HEK293 (cell line): ENCODE results near the gene CCDC138.

ENCODE experiments used
- CTCF ChIA-PET: fragments of 350-600 bp; formaldehyde crosslinking; extraction: SDS; loops from one replicate; lab custom pipeline; 2021; ENCODE audit warnings: antibody characterized with exemption; lab: Yijun Ruan, JAX
- POLR2A ChIA-PET: fragments of 300-600 bp; formaldehyde crosslinking; extraction: SDS; loops from one replicate; lab custom pipeline; 2020; ENCODE audit warnings: antibody characterized with exemption, inconsistent platforms; lab: Yijun Ruan, JAX
- H3K27ac ChIP-seq: fragments of 200-500 bp; sonication (Bioruptor generic); 2 replicates; pipeline ENCODE4 v1.5.1; 2014; ENCODE audit warnings: low read depth, low read length, control low read depth, inconsistent platforms; ENCODE audit errors: extremely low read depth
- H3K36me3 ChIP-seq, 2 experiments: fragments of 200-500 bp in 1 of 2; sonication (Bioruptor generic) in 1 of 2; 1 replicate in 1 of 2; 2 replicates in 1 of 2; pipeline ENCODE4 v1.5.1; 2014 to 2017; ENCODE audit warnings: inconsistent platforms in 2 of 2, low read length in 2 of 2; ENCODE audit not compliant: control insufficient read depth in 2 of 2, insufficient read depth in 1 of 2
- H3K4me1 ChIP-seq: fragments of 200-500 bp; sonication (Bioruptor generic); 2 replicates; pipeline ENCODE4 v1.5.1; 2014; ENCODE audit warnings: mild to moderate bottlenecking, low read length, inconsistent platforms; ENCODE audit not compliant: control insufficient read depth, insufficient read depth
- H3K4me3 ChIP-seq: 2 replicates; pipeline ENCODE4 v1.5.1; 2011; ENCODE audit warnings: low read depth, mild to moderate bottlenecking, control low read depth, low read length, moderate library complexity
- H3K9me3 ChIP-seq: fragments of 200-500 bp; sonication (Bioruptor generic); 2 replicates; pipeline ENCODE4 v1.5.1; 2014; ENCODE audit warnings: low read depth, low read length, inconsistent platforms; ENCODE audit not compliant: control insufficient read depth, insufficient read depth
- GLI2 ChIP-seq: fragments of 450-650 bp; formaldehyde crosslinking; IDR thresholded peaks from 2 replicates; pipeline ENCODE4; 2017; ENCODE audit warnings: missing biosample characterization, missing genetic modification characterization, low read depth, borderline replicate concordance
- KLF1 ChIP-seq: fragments of 450-650 bp; formaldehyde crosslinking; IDR thresholded peaks from 2 replicates; pipeline ENCODE4 v1.5.1; 2016; ENCODE audit warnings: missing biosample characterization, missing genetic modification characterization
- OVOL3 ChIP-seq: fragments of 450-650 bp; formaldehyde crosslinking; IDR thresholded peaks from 2 replicates; pipeline ENCODE4 v1.5.1; 2016; ENCODE audit warnings: missing biosample characterization, missing genetic modification characterization
- PATZ1 ChIP-seq: fragments of 450-650 bp; formaldehyde crosslinking; IDR thresholded peaks from 2 replicates; pipeline ENCODE4 v1.5.1; 2016; ENCODE audit warnings: missing biosample characterization, missing genetic modification characterization
- PBX3 ChIP-seq: sonication (generic); formaldehyde crosslinking; IDR thresholded peaks from 2 replicates; pipeline ENCODE4 v1.8.1; 2022; ENCODE audit warnings: mild to moderate bottlenecking, moderate library complexity, missing genetic modification reagents
- SETDB1 ChIP-seq: IDR thresholded peaks from one replicate; pipeline ENCODE4 v1.6.1; 2017; ENCODE audit warnings: mild to moderate bottlenecking, low read length, moderate library complexity, mixed read lengths; ENCODE audit not compliant: insufficient read length
- SP7 ChIP-seq: fragments of 450-650 bp; formaldehyde crosslinking; IDR thresholded peaks from 2 replicates; pipeline ENCODE4 v1.5.1; 2016; ENCODE audit warnings: missing biosample characterization, missing genetic modification characterization
- YY1 ChIP-seq: fragments of 450-650 bp; formaldehyde crosslinking; IDR thresholded peaks from 2 replicates; pipeline ENCODE4 v1.5.1; 2018; ENCODE audit warnings: missing biosample characterization, missing genetic modification characterization
- ZBTB1 ChIP-seq: fragments of 450-650 bp; formaldehyde crosslinking; IDR thresholded peaks from 2 replicates; pipeline ENCODE4 v1.5.1; 2016; ENCODE audit warnings: missing biosample characterization, missing genetic modification characterization
- ZBTB17 ChIP-seq: fragments of 450-650 bp; formaldehyde crosslinking; IDR thresholded peaks from 2 replicates; pipeline ENCODE4 v1.5.1; 2016; ENCODE audit warnings: missing biosample characterization, missing genetic modification characterization
- ZBTB8A ChIP-seq: fragments of 450-650 bp; formaldehyde crosslinking; IDR thresholded peaks from 2 replicates; pipeline ENCODE4 v1.5.1; 2016; ENCODE audit warnings: missing biosample characterization, missing genetic modification characterization
- ZEB2 ChIP-seq: fragments of 450-650 bp; formaldehyde crosslinking; IDR thresholded peaks from 2 replicates; pipeline ENCODE4 v1.5.1; 2016; ENCODE audit warnings: missing biosample characterization, missing genetic modification characterization
- ZNF112 ChIP-seq: fragments of 450-650 bp; formaldehyde crosslinking; IDR thresholded peaks from 2 replicates; pipeline ENCODE4 v1.5.0; 2017; ENCODE audit warnings: missing biosample characterization, missing genetic modification characterization
- ZNF133 ChIP-seq: fragments of 450-650 bp; formaldehyde crosslinking; IDR thresholded peaks from 2 replicates; pipeline ENCODE4 v1.5.1; 2016; ENCODE audit warnings: missing biosample characterization, missing genetic modification characterization
- ZNF140 ChIP-seq: fragments of 450-650 bp; formaldehyde crosslinking; IDR thresholded peaks from 2 replicates; pipeline ENCODE4 v1.5.1; 2016; ENCODE audit warnings: missing biosample characterization, missing genetic modification characterization
- ZNF169 ChIP-seq: fragments of 450-650 bp; formaldehyde crosslinking; IDR thresholded peaks from 2 replicates; pipeline ENCODE4 v1.5.1; 2016; ENCODE audit warnings: missing biosample characterization, missing genetic modification characterization
- ZNF211 ChIP-seq: fragments of 450-650 bp; formaldehyde crosslinking; IDR thresholded peaks from 2 replicates; pipeline ENCODE4 v1.5.1; 2016; ENCODE audit warnings: low read depth, missing biosample characterization, missing genetic modification characterization
- ZNF239 ChIP-seq: fragments of 450-650 bp; formaldehyde crosslinking; IDR thresholded peaks from 2 replicates; pipeline ENCODE4 v1.5.1; 2016; ENCODE audit warnings: missing biosample characterization, missing genetic modification characterization
- ZNF266 ChIP-seq: fragments of 450-650 bp; formaldehyde crosslinking; IDR thresholded peaks from 2 replicates; pipeline ENCODE4 v1.5.1; 2016; ENCODE audit warnings: missing biosample characterization, missing genetic modification characterization, low read depth
- ZNF341 ChIP-seq: fragments of 450-650 bp; formaldehyde crosslinking; IDR thresholded peaks from 2 replicates; pipeline ENCODE4; 2016; ENCODE audit warnings: low read depth, missing biosample characterization, missing genetic modification characterization
- ZNF404 ChIP-seq: fragments of 450-650 bp; formaldehyde crosslinking; IDR thresholded peaks from 2 replicates; pipeline ENCODE4 v1.5.1; 2017; ENCODE audit warnings: missing biosample characterization, missing genetic modification characterization
- ZNF529 ChIP-seq: fragments of 450-650 bp; formaldehyde crosslinking; IDR thresholded peaks from 2 replicates; pipeline ENCODE4 v1.5.1; 2017; ENCODE audit warnings: missing genetic modification characterization, missing biosample characterization; ENCODE audit not compliant: insufficient replicate concordance
- ZNF549 ChIP-seq: fragments of 450-650 bp; IDR thresholded peaks from 2 replicates; pipeline ENCODE4 v1.5.1; 2018; ENCODE audit warnings: missing biosample characterization, missing genetic modification characterization, mild to moderate bottlenecking, inconsistent platforms, moderate library complexity
- ZNF580 ChIP-seq: fragments of 450-650 bp; formaldehyde crosslinking; IDR thresholded peaks from 2 replicates; pipeline ENCODE4 v1.5.1; 2016; ENCODE audit warnings: missing biosample characterization, missing genetic modification characterization
- ZNF677 ChIP-seq: fragments of 450-650 bp; IDR thresholded peaks from 2 replicates; pipeline ENCODE4 v1.5.0; 2018; ENCODE audit warnings: missing biosample characterization, mild to moderate bottlenecking, missing genetic modification characterization, moderate library complexity
- ZNF768 ChIP-seq: fragments of 450-650 bp; formaldehyde crosslinking; IDR thresholded peaks from 2 replicates; pipeline ENCODE4 v1.5.1; 2018; ENCODE audit warnings: missing biosample characterization, mild to moderate bottlenecking, missing genetic modification characterization
- ZNF791 ChIP-seq: fragments of 450-650 bp; formaldehyde crosslinking; IDR thresholded peaks from 2 replicates; pipeline ENCODE4 v1.5.1; 2016; ENCODE audit warnings: missing biosample characterization, missing genetic modification characterization
- TF ChIP-seq, protein P1 (sequence below): fragments of 450-650 bp; formaldehyde crosslinking; IDR thresholded peaks from 2 replicates; pipeline ENCODE4 v1.5.1; 2017; ENCODE audit warnings: missing biosample characterization, missing genetic modification characterization
- TF ChIP-seq, protein P2 (sequence below): fragments of 450-650 bp; formaldehyde crosslinking; IDR thresholded peaks from 2 replicates; pipeline ENCODE4 v1.5.1; 2016; ENCODE audit warnings: missing biosample characterization, missing genetic modification characterization
- TF ChIP-seq, protein P3 (sequence below): fragments of 450-650 bp; formaldehyde crosslinking; IDR thresholded peaks from 2 replicates; pipeline ENCODE4 v1.5.1; 2017; ENCODE audit warnings: missing biosample characterization, missing genetic modification characterization
- TF ChIP-seq, protein P4 (sequence below): fragments of 450-650 bp; formaldehyde crosslinking; IDR thresholded peaks from 2 replicates; pipeline ENCODE4 v1.5.1; 2016; ENCODE audit warnings: missing biosample characterization, missing genetic modification characterization

Gene CCDC138

DNA sequence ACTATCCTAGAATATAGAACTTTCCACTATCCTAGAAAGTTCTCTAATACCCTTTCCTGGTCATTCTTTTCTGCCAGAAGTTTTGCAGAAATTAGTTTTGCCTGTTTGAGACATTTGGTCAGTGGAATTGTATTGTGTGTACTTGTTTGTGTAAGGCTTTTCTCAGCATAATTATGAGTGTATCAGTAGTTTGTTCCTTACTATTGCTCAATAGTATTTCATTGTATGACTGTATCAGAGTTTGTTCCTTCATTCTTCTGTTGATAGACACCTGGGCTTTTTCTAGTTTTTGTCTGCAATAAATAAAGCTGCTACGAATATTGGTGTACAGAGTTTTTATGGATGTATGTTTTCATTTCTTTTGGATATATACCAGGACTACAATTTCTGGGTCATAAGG lies 27.2 kb downstream of the CCDC138 start:
- no peak for TF ChIP-seq ZNF529
- TF ChIP-seq ZBTB8A (tag by site-specific recombination), result no peak
- no peak for TF ChIP-seq ZEB2
- no peak for TF ChIP-seq SP7 (tag by site-specific recombination)
- TF ChIP-seq ZNF112 (tag by site-specific recombination), result no peak
- no peak for TF ChIP-seq ZNF169
- TF ChIP-seq ZNF341 (tag by site-specific recombination), result no peak
- no peak for TF ChIP-seq ZNF140
- TF ChIP-seq, protein P1, sequence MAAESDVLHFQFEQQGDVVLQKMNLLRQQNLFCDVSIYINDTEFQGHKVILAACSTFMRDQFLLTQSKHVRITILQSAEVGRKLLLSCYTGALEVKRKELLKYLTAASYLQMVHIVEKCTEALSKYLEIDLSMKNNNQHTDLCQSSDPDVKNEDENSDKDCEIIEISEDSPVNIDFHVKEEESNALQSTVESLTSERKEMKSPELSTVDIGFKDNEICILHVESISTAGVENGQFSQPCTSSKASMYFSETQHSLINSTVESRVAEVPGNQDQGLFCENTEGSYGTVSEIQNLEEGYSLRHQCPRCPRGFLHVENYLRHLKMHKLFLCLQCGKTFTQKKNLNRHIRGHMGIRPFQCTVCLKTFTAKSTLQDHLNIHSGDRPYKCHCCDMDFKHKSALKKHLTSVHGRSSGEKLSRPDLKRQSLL, result no peak
- TF ChIP-seq ZNF266 (tag by site-specific recombination), result no peak
- no peak for TF ChIP-seq ZNF791 (tag by site-specific recombination)
- no peak for TF ChIP-seq KLF1 (tag by site-specific recombination)
- TF ChIP-seq ZNF768, result no peak
- TF ChIP-seq, protein P2, sequence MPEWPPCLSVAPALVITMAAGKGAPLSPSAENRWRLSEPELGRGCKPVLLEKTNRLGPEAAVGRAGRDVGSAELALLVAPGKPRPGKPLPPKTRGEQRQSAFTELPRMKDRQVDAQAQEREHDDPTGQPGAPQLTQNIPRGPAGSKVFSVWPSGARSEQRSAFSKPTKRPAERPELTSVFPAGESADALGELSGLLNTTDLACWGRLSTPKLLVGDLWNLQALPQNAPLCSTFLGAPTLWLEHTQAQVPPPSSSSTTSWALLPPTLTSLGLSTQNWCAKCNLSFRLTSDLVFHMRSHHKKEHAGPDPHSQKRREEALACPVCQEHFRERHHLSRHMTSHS, result no peak
- TF ChIP-seq PATZ1, result no peak
- TF ChIP-seq GLI2 (tag by site-specific recombination), result no peak
- TF ChIP-seq, protein P3, sequence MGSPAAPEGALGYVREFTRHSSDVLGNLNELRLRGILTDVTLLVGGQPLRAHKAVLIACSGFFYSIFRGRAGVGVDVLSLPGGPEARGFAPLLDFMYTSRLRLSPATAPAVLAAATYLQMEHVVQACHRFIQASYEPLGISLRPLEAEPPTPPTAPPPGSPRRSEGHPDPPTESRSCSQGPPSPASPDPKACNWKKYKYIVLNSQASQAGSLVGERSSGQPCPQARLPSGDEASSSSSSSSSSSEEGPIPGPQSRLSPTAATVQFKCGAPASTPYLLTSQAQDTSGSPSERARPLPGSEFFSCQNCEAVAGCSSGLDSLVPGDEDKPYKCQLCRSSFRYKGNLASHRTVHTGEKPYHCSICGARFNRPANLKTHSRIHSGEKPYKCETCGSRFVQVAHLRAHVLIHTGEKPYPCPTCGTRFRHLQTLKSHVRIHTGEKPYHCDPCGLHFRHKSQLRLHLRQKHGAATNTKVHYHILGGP (tag by site-specific recombination), result no peak
- no peak for TF ChIP-seq ZNF239 (tag by site-specific recombination)
- no peak for TF ChIP-seq ZNF133

GRCh38 chr2:108820482-108820881 lies 33.9 kb downstream of the CCDC138 start:
- peaks cover 35 to 66% of the 10 kb centered on the region in 2 experiments for H3K36me3 ChIP-seq
- ChIA-PET CTCF (interaction anchor here (0.6 kb wide), 1 partner anchor 14 kb away, joined by 4 read pairs; no protein-coding TSS in a partner anchor), POLR2A (no interaction called here)
- H3K4me3 ChIP-seq, result no peak overlapping the region
- H3K4me1 ChIP-seq, result no peaks in the 10 kb centered on the region
- H3K27ac ChIP-seq, result no peak overlapping the region
- H3K9me3 ChIP-seq, result no peaks in the 10 kb centered on the region
- TF ChIP-seq ZEB2, result no peak
- TF ChIP-seq ZBTB17 (tag by site-specific recombination), result no peak
- TF ChIP-seq ZNF549 (tag by site-specific recombination), result no peak
- TF ChIP-seq, protein P4, sequence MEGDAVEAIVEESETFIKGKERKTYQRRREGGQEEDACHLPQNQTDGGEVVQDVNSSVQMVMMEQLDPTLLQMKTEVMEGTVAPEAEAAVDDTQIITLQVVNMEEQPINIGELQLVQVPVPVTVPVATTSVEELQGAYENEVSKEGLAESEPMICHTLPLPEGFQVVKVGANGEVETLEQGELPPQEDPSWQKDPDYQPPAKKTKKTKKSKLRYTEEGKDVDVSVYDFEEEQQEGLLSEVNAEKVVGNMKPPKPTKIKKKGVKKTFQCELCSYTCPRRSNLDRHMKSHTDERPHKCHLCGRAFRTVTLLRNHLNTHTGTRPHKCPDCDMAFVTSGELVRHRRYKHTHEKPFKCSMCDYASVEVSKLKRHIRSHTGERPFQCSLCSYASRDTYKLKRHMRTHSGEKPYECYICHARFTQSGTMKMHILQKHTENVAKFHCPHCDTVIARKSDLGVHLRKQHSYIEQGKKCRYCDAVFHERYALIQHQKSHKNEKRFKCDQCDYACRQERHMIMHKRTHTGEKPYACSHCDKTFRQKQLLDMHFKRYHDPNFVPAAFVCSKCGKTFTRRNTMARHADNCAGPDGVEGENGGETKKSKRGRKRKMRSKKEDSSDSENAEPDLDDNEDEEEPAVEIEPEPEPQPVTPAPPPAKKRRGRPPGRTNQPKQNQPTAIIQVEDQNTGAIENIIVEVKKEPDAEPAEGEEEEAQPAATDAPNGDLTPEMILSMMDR, result no peak
- no peak for TF ChIP-seq YY1 (tag by site-specific recombination)
- TF ChIP-seq SETDB1, result peak; percentile 78
- TF ChIP-seq ZBTB1, result no peak
- TF ChIP-seq ZNF404 (tag by site-specific recombination), result no peak
- TF ChIP-seq OVOL3 (tag by site-specific recombination), result no peak
- no peak for TF ChIP-seq ZNF677 (tag by site-specific recombination)
- TF ChIP-seq ZNF580 (tag by site-specific recombination), result no peak
- TF ChIP-seq PBX3, result no peak
- TF ChIP-seq ZBTB8A (tag by site-specific recombination), result no peak
- no peak for TF ChIP-seq ZNF211 (tag by site-specific recombination)

More for the DNA sequence above, 27.2 kb downstream of the CCDC138 start:
- Histone ChIP-seq H3K4me1 (no peaks in the 10 kb centered on the region), H3K4me3 (no peak overlapping the region), H3K36me3 (peaks cover 68 to 77% of the 10 kb centered on the region in 2 experiments), H3K9me3 (no peaks in the 10 kb centered on the region), H3K27ac (no peak overlapping the region)
- ChIA-PET POLR2A (no interaction called here), CTCF (no interaction called here)
